B cell (primary cell): ENCODE measurements around the gene SLC6A6. TPM values are rescaled to one million over a fixed set of nuclear protein-coding genes. Genes with fewer than 3 reads are reported as not detected.
"Not testable (repeated sequence)": the region's sequence is repeated elsewhere in the genome, so short reads cannot be mapped to it uniquely, and the experiment has no call there.

Experiments used
- ATAC-seq: fragments of 200-7000 bp; cut with Tn5 transposase; one replicate; pipeline ENCODE4 v1.10.0; 2021; ENCODE audit warnings: low read depth, mild to moderate bottlenecking, moderate number of reproducible peaks, moderate library complexity
- CTCF ChIA-PET: fragments of 350-600 bp; sonication (Branson Sonifier 250); formaldehyde crosslinking; loops from one replicate; lab custom pipeline; 2021; ENCODE audit warnings: antibody characterized with exemption, inconsistent platforms; lab: Charles Lee
- POLR2A ChIA-PET: fragments of 350-600 bp; sonication (Branson Sonifier 250); formaldehyde crosslinking; loops from one replicate; lab custom pipeline; 2021; ENCODE audit warnings: antibody characterized with exemption; lab: Charles Lee
- DNase-seq: peaks from one replicate; pipeline ENCODE4 v3.0.0; 2013
- H2AFZ ChIP-seq: 2 replicates; pipeline ENCODE4 v1.6.1; 2012; ENCODE audit warnings: mild to moderate bottlenecking, low read depth, low read length; ENCODE audit not compliant: insufficient read depth, poor library complexity, severe bottlenecking
- H3K27ac ChIP-seq, 2 donors: 1 replicate in 1 of 2; 2 replicates in 1 of 2; pipeline ENCODE4 v1.5.1; 2012 to 2013; ENCODE audit warnings: low read length in 2 of 2, mild to moderate bottlenecking in 2 of 2, moderate library complexity in 1 of 2
- H3K27me3 ChIP-seq, 4 experiments: fragments of 200-600 bp in 1 of 4; sonication (generic) in 1 of 4; replicated peaks in 1 of 4; 1 replicate in 2 of 4; 2 replicates in 2 of 4; pipeline versions ENCODE4 v1.6.1 to v1.7.0; 2013 to 2016; ENCODE audit warnings: low read length in 3 of 4, mild to moderate bottlenecking in 2 of 4, mixed read lengths in 1 of 4, moderate library complexity in 1 of 4; ENCODE audit not compliant: insufficient read depth in 4 of 4, control insufficient read depth in 3 of 4; ENCODE audit errors: control extremely low read depth in 1 of 4
- H3K36me3 ChIP-seq, 2 experiments: replicated peaks in 1 of 2; 1 replicate in 1 of 2; 2 replicates in 1 of 2; pipeline versions ENCODE4 v1.6.1 to v1.7.1; 2013; ENCODE audit warnings: low read length in 1 of 2; ENCODE audit not compliant: insufficient read depth in 2 of 2, control insufficient read depth in 1 of 2; ENCODE audit errors: control extremely low read depth in 1 of 2, extremely low read depth in 1 of 2
- H3K4me1 ChIP-seq, 2 donors: fragments of 200-600 bp in 1 of 2; sonication (generic) in 1 of 2; 1 replicate in 1 of 2; 2 replicates in 1 of 2; pipeline versions ENCODE4 v1.5.1 to v1.6.1; 2013 to 2017; ENCODE audit warnings: low read length in 2 of 2; ENCODE audit not compliant: control insufficient read depth in 2 of 2, insufficient read depth in 2 of 2
- H3K4me2 ChIP-seq: replicated peaks from 2 replicates; pipeline ENCODE3; 2012; ENCODE audit warnings: mild to moderate bottlenecking, low read depth, low read length; ENCODE audit not compliant: poor library complexity, severe bottlenecking
- H3K4me3 ChIP-seq, 5 experiments: fragments of 200-600 bp in 1 of 5; sonication (generic) in 1 of 5; 1 replicate in 3 of 5; 2 replicates in 2 of 5; pipeline versions ENCODE4 v1.5.1 to v1.7.0; 2011 to 2016; ENCODE audit warnings: low read length in 4 of 5, mild to moderate bottlenecking in 4 of 5, low read depth in 2 of 5, control low read depth in 1 of 5, moderate library complexity in 1 of 5; ENCODE audit not compliant: insufficient read depth in 1 of 5; ENCODE audit errors: control extremely low read depth in 1 of 5, extremely low read depth in 1 of 5
- H3K79me2 ChIP-seq: fragments of 200-600 bp; sonication (generic); one replicate; pipeline ENCODE4 v1.6.0; 2016; ENCODE audit warnings: low read length; ENCODE audit not compliant: control insufficient read depth, insufficient read depth
- H3K9ac ChIP-seq: fragments of 200-600 bp; sonication (generic); 2 replicates; pipeline ENCODE4 v1.6.1; 2017; ENCODE audit warnings: mild to moderate bottlenecking, low read length, moderate library complexity
- H3K9me3 ChIP-seq, 3 donors: one replicate each; pipeline versions ENCODE4 v1.6.1 to v1.7.1; 2013; ENCODE audit warnings: low read length in 2 of 3; ENCODE audit not compliant: control insufficient read depth in 2 of 3, insufficient read depth in 1 of 3; ENCODE audit errors: control extremely low read depth in 1 of 3
- H4K20me1 ChIP-seq: 2 replicates; pipeline ENCODE4 v1.6.0; 2012; ENCODE audit warnings: mild to moderate bottlenecking, low read length; ENCODE audit not compliant: insufficient read depth, control insufficient read depth, poor library complexity, severe bottlenecking
- H3K27ac Mint-ChIP-seq: one replicate; pipeline ENCODE4 v1.8.0; 2021; ENCODE audit warnings: mixed read lengths
- H3K27me3 Mint-ChIP-seq: one replicate; pipeline ENCODE4 v1.8.0; 2021; ENCODE audit warnings: mixed read lengths
- H3K4me1 Mint-ChIP-seq: one replicate; pipeline ENCODE4 v1.8.0; 2021; ENCODE audit warnings: mixed read lengths
- H3K4me3 Mint-ChIP-seq: one replicate; pipeline ENCODE4 v1.8.0; 2021; ENCODE audit warnings: mixed read lengths
- H3K9me3 Mint-ChIP-seq: one replicate; pipeline ENCODE4 v1.8.0; 2022; ENCODE audit warnings: mixed read lengths; ENCODE audit not compliant: insufficient read depth
- CTCF ChIP-seq: fragments of 200-600 bp; IDR thresholded peaks from one replicate; pipeline ENCODE4 v1.8.0; 2022; ENCODE audit warnings: antibody characterized with exemption, mild to moderate bottlenecking
- EZH2 ChIP-seq: IDR thresholded peaks from 2 replicates; pipeline ENCODE4 v1.6.1; 2012; ENCODE audit warnings: borderline replicate concordance, low read depth, mild to moderate bottlenecking, moderate library complexity, low read length; ENCODE audit not compliant: insufficient read depth, poor library complexity, severe bottlenecking
- WGBS: methylation state at CpG from one replicate; pipeline ENCODE4 v1.1.5; 2013; ENCODE audit warnings: missing lambda C conversion rate; ENCODE audit not compliant: insufficient coverage; 5-methylcytosine and 5-hydroxymethylcytosine counted together
- intact Hi-C: fragments of 100-400 bp; cut with micrococcal nuclease; formaldehyde crosslinking; loops from one replicate; pipeline ENCODE4 v1.10.0; 2022
- polyA plus RNA-seq: library from polyadenylated mRNA; depleted of rRNA; stranded (reverse); fragments of >200 nt; gene quantifications from 2 replicates; pipeline ENCODE4 v1.2.3, GENCODE V29; 2012
- total RNA-seq, 2 donors: library from RNA; stranded (reverse); fragments of 120-200 nt in 1 of 2; gene quantifications; 1 replicate in 1 of 2; 2 replicates in 1 of 2; pipeline versions ENCODE4 v1.2.3 to v1.2.4, GENCODE V29; 2013 to 2022

SLC6A6 gene
- total and polyA plus RNA-seq, 2 donors (not counting 1 experiment from before 2014, with no cell fraction given), result 34.2 to 48.7 TPM

- whole genome bisulfite sequencing, result 89% methylated on average over 16 of the region's 18 CpGs
- ChIA-PET CTCF (interaction anchor here (0.9 kb wide), 1 partner anchor 405 kb away, joined by 3 read pairs; no protein-coding TSS in a partner anchor), POLR2A (no interaction called here)
- peaks cover 0 to 2% (median 0%) of the 10 kb centered on the region in 4 experiments for H3K27me3 ChIP-seq
- no peaks in the 10 kb centered on the region for H3K9me3 ChIP-seq
- H3K4me1 ChIP-seq, result peaks cover 0 to 4% of the 10 kb centered on the region in 2 donors
- no peak overlapping the region for H3K9ac ChIP-seq
- peaks cover 2% of the 10 kb centered on the region for H3K4me1 Mint-ChIP-seq
- no peak overlapping the region for H3K4me3 Mint-ChIP-seq
- no peaks in the 10 kb centered on the region for H3K9me3 Mint-ChIP-seq
- DNase-seq (no peak), ATAC-seq (no peak)
- H3K27ac ChIP-seq, result no peak overlapping the region
- no peaks in the 10 kb centered on the region for H4K20me1 ChIP-seq
- no peaks in the 10 kb centered on the region for H3K36me3 ChIP-seq
- H3K4me2 ChIP-seq, result no peak overlapping the region
- no peak for TF ChIP-seq CTCF
- intact Hi-C loops, result no loop called here
- H2AFZ ChIP-seq, result no peak overlapping the region
- no peak overlapping the region for H3K4me3 ChIP-seq
- peaks cover 3% of the 10 kb centered on the region for H3K27me3 Mint-ChIP-seq
- H3K79me2 ChIP-seq, result no peaks in the 10 kb centered on the region
- no peak overlapping the region for H3K27ac Mint-ChIP-seq
Measured at GRCh38 chr3:14513566-14514322, 111.3 kb downstream of the SLC6A6 start.

GRCh38 chr3:14514323-14514720 lies 111.9 kb downstream of the SLC6A6 start:
- H3K4me2 ChIP-seq, result no peak overlapping the region
- H3K27ac ChIP-seq, result no peak overlapping the region
- intact Hi-C loops, result no loop called here
- Mint-ChIP-seq H3K27ac (no peak overlapping the region), H3K9me3 (no peaks in the 10 kb centered on the region), H3K4me3 (no peak overlapping the region), H3K27me3 (peaks cover 3% of the 10 kb centered on the region), H3K4me1 (no peaks in the 10 kb centered on the region)
- peaks cover 0 to 2% (median 0%) of the 10 kb centered on the region in 4 experiments for H3K27me3 ChIP-seq
- H3K4me3 ChIP-seq, result no peak overlapping the region
- 88% methylated on average over 17 of the region's 17 CpGs for WGBS
- ChIA-PET CTCF (no interaction called here), POLR2A (no interaction called here)
- H2AFZ ChIP-seq, result no peak overlapping the region
- ATAC-seq (no peak), DNase-seq (no peak)
- H3K9ac ChIP-seq, result no peak overlapping the region
- no peaks in the 10 kb centered on the region for H4K20me1 ChIP-seq
- H3K9me3 ChIP-seq, result no peaks in the 10 kb centered on the region
- H3K79me2 ChIP-seq, result no peaks in the 10 kb centered on the region
- no peaks in the 10 kb centered on the region for H3K4me1 ChIP-seq
- no peaks in the 10 kb centered on the region for H3K36me3 ChIP-seq
- no peak for TF ChIP-seq CTCF
- no peak for TF ChIP-seq EZH2

GRCh38 chr3:14515526-14515925 lies 113.1 kb downstream of the SLC6A6 start:
- H3K9me3 Mint-ChIP-seq, CTCF ChIA-PET, H3K4me2 ChIP-seq, H4K20me1 ChIP-seq, H3K4me3 Mint-ChIP-seq, intact Hi-C loops, POLR2A ChIA-PET, H3K36me3 ChIP-seq, H2AFZ ChIP-seq, DNase-seq, H3K4me1 ChIP-seq, H3K27me3 Mint-ChIP-seq, H3K79me2 ChIP-seq, ATAC-seq, H3K27ac ChIP-seq, H3K27me3 ChIP-seq, H3K4me1 Mint-ChIP-seq, H3K27ac Mint-ChIP-seq, H3K9ac ChIP-seq, H3K9me3 ChIP-seq, H3K4me3 ChIP-seq: not testable (repeated sequence)
- 100% methylated on average over 1 of the region's 11 CpGs for WGBS
